ENCODE results near the gene PLAAT1.

- TF ChIP-seq CTCF (IDR thresholded peaks at IDR 0.05) (no peak), POLR2A (IDR thresholded peaks at IDR 0.05) (no peak)
These were observed 28.5 kb downstream of the PLAAT1 start for GRCh38 chr3:193269343-193270028.

Measured in testis (tissue), 2 donors.